GM12878 (cell line): ENCODE data around the gene OR6N1. TPM values are rescaled to one million over a fixed set of nuclear protein-coding genes. Genes with fewer than 3 reads are reported as not detected.

ENCODE experiments used
- ATAC-seq: fragments of 200-7000 bp; cut with Tn5 transposase; 3 replicates; pipeline ENCODE4 v1.9.1; 2020; ENCODE audit warnings: mild to moderate bottlenecking, moderate library complexity
- Bru-seq: library from RNA; stranded (reverse); fragments of 400-500 nt; gene quantifications from one replicate; lab custom pipeline; 2021; lab: Mats Ljungman, UMichigan
- BruChase-seq, 2 experiments: library from RNA; stranded (reverse); fragments of 400-500 nt; gene quantifications; one replicate each; lab custom pipeline; 2021; lab: Mats Ljungman, UMichigan
- BruUV-seq: library from RNA; stranded (reverse); fragments of 400-500 nt; replicated peaks from 2 replicates; lab custom pipeline; 2021; lab: Mats Ljungman, UMichigan
- CTCF ChIA-PET: fragments of 300-600 bp; sonication (Branson Sonifier 250); formaldehyde crosslinking; extraction: SDS; loops from one replicate; lab custom pipeline; 2021; ENCODE audit warnings: inconsistent platforms; lab: Yijun Ruan, JAX
- POLR2A ChIA-PET: fragments of 350-600 bp; formaldehyde crosslinking; extraction: SDS; loops from one replicate; lab custom pipeline; 2021; ENCODE audit warnings: inconsistent platforms; lab: Charles Lee
- RAD21 ChIA-PET: fragments of 300-600 bp; sonication (Branson Sonifier 250); formaldehyde crosslinking; loops from one replicate; lab custom pipeline; 2023; ENCODE audit warnings: antibody characterized with exemption; ENCODE audit not compliant: unreplicated experiment; lab: Charles Lee
- SMC1A ChIA-PET: fragments of 300-600 bp; sonication (Branson Sonifier 250); formaldehyde crosslinking; loops from one replicate; lab custom pipeline; 2023; ENCODE audit not compliant: unreplicated experiment, uncharacterized antibody; lab: Charles Lee
- DNase-seq: peaks from one replicate; pipeline ENCODE4 v3.0.0-alpha.2; 2011; ENCODE audit warnings: low read depth, low spot score
- FAIRE-seq: peaks from 3 replicates; lab custom pipeline; 2011; peaks lifted over from hg19 to GRCh38; lab: Jason Lieb, UNC
- H2AFZ ChIP-seq: 2 replicates; pipeline ENCODE4 v1.6.0; 2011; ENCODE audit warnings: low read depth, low read length, control low read depth; ENCODE audit not compliant: control insufficient read depth
- H3K27ac ChIP-seq: 2 replicates; pipeline ENCODE4 v1.5.1; 2011; ENCODE audit warnings: control low read depth; ENCODE audit not compliant: control insufficient read depth, insufficient read depth
- H3K27me3 ChIP-seq, 2 experiments: replicated peaks in 1 of 2; 2 replicates each; pipeline versions ENCODE4 v1.6.0 to v1.6.1; 2011; ENCODE audit warnings: low read length in 1 of 2; ENCODE audit not compliant: control insufficient read depth in 2 of 2, insufficient read depth in 2 of 2
- H3K36me3 ChIP-seq, 2 experiments: 2 replicates each; pipeline ENCODE4 v1.5.1; 2011; ENCODE audit warnings: low read length in 1 of 2; ENCODE audit not compliant: control insufficient read depth in 2 of 2, insufficient read depth in 2 of 2
- H3K4me1 ChIP-seq: 2 replicates; pipeline ENCODE4 v1.6.1; 2011; ENCODE audit warnings: mild to moderate bottlenecking, low read length, moderate library complexity, mixed read lengths; ENCODE audit not compliant: control insufficient read depth, insufficient read depth
- H3K4me2 ChIP-seq: 2 replicates; pipeline ENCODE4 v1.6.0; 2011; ENCODE audit warnings: control low read depth; ENCODE audit not compliant: control insufficient read depth, insufficient read depth
- H3K4me3 ChIP-seq: fragments of 200-600 bp; sonication (generic); 2 replicates; pipeline ENCODE4 v1.5.1; 2016
- H3K79me2 ChIP-seq: 2 replicates; pipeline ENCODE4 v1.6.0; 2011; ENCODE audit warnings: low read length; ENCODE audit not compliant: control insufficient read depth, insufficient read depth
- H3K9ac ChIP-seq: 2 replicates; pipeline ENCODE4 v1.8.0; 2011; ENCODE audit warnings: low read length, control low read depth, mixed read lengths; ENCODE audit not compliant: control insufficient read depth, insufficient read depth
- H3K9me3 ChIP-seq: replicated peaks from 3 replicates; pipeline ENCODE4 v1.5.1; 2011; ENCODE audit warnings: mild to moderate bottlenecking, low read length; ENCODE audit not compliant: control insufficient read depth, insufficient read depth
- H4K20me1 ChIP-seq: 2 replicates; pipeline ENCODE4 v1.6.0; 2011; ENCODE audit not compliant: control insufficient read depth, insufficient read depth
- BCLAF1 ChIP-seq: fragments of 450-650 bp; IDR thresholded peaks from 2 replicates; pipeline ENCODE4 v1.6.1; 2017; ENCODE audit warnings: antibody characterized with exemption, mild to moderate bottlenecking, moderate library complexity
- CBFB ChIP-seq: IDR thresholded peaks from 2 replicates; pipeline ENCODE4 v1.6.1; 2016; ENCODE audit warnings: antibody characterized with exemption, low read depth
- FOS ChIP-seq: IDR thresholded peaks from 3 replicates; pipeline ENCODE4 v1.6.1; 2011; ENCODE audit warnings: borderline replicate concordance; ENCODE audit not compliant: insufficient read length; ENCODE audit errors: extremely low read depth
- GABPA ChIP-seq: IDR thresholded peaks from 2 replicates; pipeline ENCODE4 v1.6.1; 2014; ENCODE audit warnings: antibody characterized with exemption, low read depth, mild to moderate bottlenecking, inconsistent platforms
- MLLT1 ChIP-seq: fragments of 450-650 bp; IDR thresholded peaks from 2 replicates; pipeline ENCODE4 v1.6.1; 2016; ENCODE audit warnings: mild to moderate bottlenecking
- NR2C2 ChIP-seq: IDR thresholded peaks from 2 replicates; pipeline ENCODE4 v1.6.1; 2011; ENCODE audit warnings: borderline replicate concordance, low read depth; ENCODE audit not compliant: control insufficient read depth, insufficient read length
- RBBP5 ChIP-seq: fragments of 200-600 bp; sonication (generic); conservative IDR thresholded peaks from 2 replicates; pipeline ENCODE4 v1.6.1; 2016
- TBL1XR1 ChIP-seq: IDR thresholded peaks from 2 replicates; pipeline ENCODE4 v1.6.1; 2012; ENCODE audit warnings: low read depth, low read length, improper control_type of control experiment
- ZNF687 ChIP-seq: fragments of 450-650 bp; IDR thresholded peaks from 2 replicates; pipeline ENCODE4 v1.6.1; 2017; ENCODE audit warnings: mild to moderate bottlenecking, moderate library complexity
- WGBS: methylation state at CpG from one replicate; pipeline ENCODE4 v1.1.6; 2016; ENCODE audit warnings: low lambda C conversion rate; ENCODE audit not compliant: insufficient replicate concordance, insufficient coverage; ENCODE audit errors: missing lambda C conversion rate; 5-methylcytosine and 5-hydroxymethylcytosine counted together
- in situ Hi-C: fragments of 300-500 bp; cut with MboI; formaldehyde crosslinking; loops from 9 replicates; pipeline ENCODE4 v1.14.3; 2018; ENCODE audit warnings: mixed read lengths
- intact Hi-C: fragments of 100-400 bp; cut with micrococcal nuclease; formaldehyde crosslinking; loops from one replicate; pipeline ENCODE4 v1.14.2; 2022; ENCODE audit not compliant: unreplicated experiment
- long read RNA-seq, 2 experiments: library from polyadenylated mRNA; unstranded; transcript quantifications; one replicate each; pipeline ENCODE4 v2.0.0, GENCODE V29; 2019 to 2020
- polyA minus RNA-seq, 3 experiments: library from RNA; depleted of rRNA, polyadenylated mRNA; stranded (reverse); fragments of >200 nt; gene quantifications; 2 replicates each; pipeline ENCODE4 v1.2.3, GENCODE V29; 2011
- polyA plus RNA-seq, 11 experiments: library from polyadenylated mRNA; depleted of rRNA in 4 of 11; unstranded in 6 of 11; stranded (reverse) in 5 of 11; fragments of >200 nt; fragmentation: Nextera tagmentation in 4 of 11; fragmentation: Illumina TruSeq in 1 of 11; extraction: Ambion mirVana in 4 of 11; extraction: Trizol in 1 of 11; gene quantifications; 1 replicate in 1 of 11; 2 replicates in 10 of 11; pipeline versions ENCODE4 v1.2.1 to v1.2.3, GENCODE V29; 2011 to 2016; ENCODE audit warnings: inconsistent platforms in 2 of 11, missing spikeins in 2 of 11, low read depth in 1 of 11
- total RNA-seq, 4 experiments: library from RNA; depleted of rRNA in 3 of 4; stranded (reverse); fragments of >200 nt in 3 of 4; fragmentation: Illumina TruSeq in 1 of 4; extraction: Trizol in 1 of 4; gene quantifications; 2 replicates each; pipeline versions ENCODE4 v1.2.1 to v1.2.3, GENCODE V29; 2013 to 2021

The OR6N1 gene
- total RNA-seq (2013; cell fraction: nucleolus; rRNA removed) = 0.17 TPM in 1 of 2 replicates, not detected in the other
- total RNA-seq (2014; rRNA removed) = not detected in 2 replicates
- total RNA-seq (2014; rRNA removed; fragmentation: Illumina TruSeq; extraction: Trizol) = not detected in 2 replicates
- not detected in 2 replicates for total RNA-seq (2021)
- polyA plus RNA-seq (2011; ENCODE audit: low read depth) = not detected
- polyA plus RNA-seq (2011; rRNA removed) = not detected in 2 replicates
- not detected in 2 replicates for polyA plus RNA-seq (2011; cell fraction: cytosol; rRNA removed)
- not detected in 2 replicates for polyA plus RNA-seq (2011; cell fraction: nucleus; rRNA removed)
- not detected in 2 replicates for polyA plus RNA-seq (2012)
- polyA plus RNA-seq (2014; fragmentation: Illumina TruSeq; extraction: Trizol) = not detected in 2 replicates
- not detected for polyA plus RNA-seq (2014; fragmentation: Nextera tagmentation; extraction: Ambion mirVana)
- polyA plus RNA-seq (2014; rRNA removed) = not detected in 2 replicates
- polyA plus RNA-seq (2016; fragmentation: Nextera tagmentation; extraction: Ambion mirVana) = not detected
- not detected in 2 replicates for polyA minus RNA-seq (2011; rRNA and poly(A)+ RNA removed)
- polyA minus RNA-seq (2011; cell fraction: cytosol; rRNA and poly(A)+ RNA removed) = not detected in 2 replicates
- not detected in 2 replicates for polyA minus RNA-seq (2011; cell fraction: nucleus; rRNA and poly(A)+ RNA removed)
- Bru-seq, nascent RNA = percentile 9 among the genes with signal in this experiment
- percentile 25 among the genes with signal in this experiment for BruChase-seq, experiment 1, labeled RNA remaining after a 6-hour chase
- percentile 17 among the genes with signal in this experiment for BruChase-seq, experiment 2, labeled RNA remaining after a 2-hour chase
- long read RNA-seq, experiment 1 = 0 reads
- long read RNA-seq, experiment 2 = 0 reads

GRCh38 chr1:158771950-158772866 is at the start of gene OR6N1:
TSS of gene OR6N1 (minus strand) at chr1:158772195. CDS start at chr1:158766682, 5,513 bp downstream.
- H3K4me2 ChIP-seq = no peak within 1 kb of the TSS
- in situ Hi-C loops = no loop called here
- H3K27ac ChIP-seq = no peak within 1 kb of the TSS
- BruUV-seq = no TSS peak
- ChIA-PET CTCF (no interaction called here), SMC1A (no interaction called here), POLR2A (no interaction called here), RAD21 (no interaction called here)
- H3K9ac ChIP-seq = no peak within 1 kb of the TSS
- no peaks in the 10 kb centered on the region for H3K27me3 ChIP-seq
- DNase-seq (no peak), ATAC-seq (no peak), FAIRE-seq (no peak)
- intact Hi-C loops = no loop called here
- no peaks in the 10 kb centered on the region for H4K20me1 ChIP-seq
- H2AFZ ChIP-seq = no peak within 1 kb of the TSS
- no peak within 1 kb of the TSS for H3K4me3 ChIP-seq
- H3K9me3 ChIP-seq = no peaks in the 10 kb centered on the region
- H3K36me3 ChIP-seq = no peaks in the 10 kb centered on the region
- no peaks in the 10 kb centered on the region for H3K4me1 ChIP-seq
- WGBS = 38% methylated on average over 6 of the region's 6 CpGs
- H3K79me2 ChIP-seq = no peaks in the 10 kb centered on the region
- no peak for TF ChIP-seq GABPA
- TF ChIP-seq RBBP5 = no peak
- no peak for TF ChIP-seq BCLAF1
- TF ChIP-seq TBL1XR1 = no peak
- no peak for TF ChIP-seq CBFB
- no peak for TF ChIP-seq ZNF687
- no peak for TF ChIP-seq MLLT1
- TF ChIP-seq FOS = no peak
- no peak for TF ChIP-seq NR2C2
